ENCODE data around the gene HMGA1. TPM values are rescaled to one million over a fixed set of nuclear protein-coding genes. Genes with fewer than 3 reads are reported as not detected.

Gene HMGA1, protein sequence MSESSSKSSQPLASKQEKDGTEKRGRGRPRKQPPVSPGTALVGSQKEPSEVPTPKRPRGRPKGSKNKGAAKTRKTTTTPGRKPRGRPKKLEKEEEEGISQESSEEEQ
- total RNA-seq (2022; extraction: Qiagen RNA extraction), result 388 to 628 TPM (median 525 TPM) in 5 replicates

DNA sequence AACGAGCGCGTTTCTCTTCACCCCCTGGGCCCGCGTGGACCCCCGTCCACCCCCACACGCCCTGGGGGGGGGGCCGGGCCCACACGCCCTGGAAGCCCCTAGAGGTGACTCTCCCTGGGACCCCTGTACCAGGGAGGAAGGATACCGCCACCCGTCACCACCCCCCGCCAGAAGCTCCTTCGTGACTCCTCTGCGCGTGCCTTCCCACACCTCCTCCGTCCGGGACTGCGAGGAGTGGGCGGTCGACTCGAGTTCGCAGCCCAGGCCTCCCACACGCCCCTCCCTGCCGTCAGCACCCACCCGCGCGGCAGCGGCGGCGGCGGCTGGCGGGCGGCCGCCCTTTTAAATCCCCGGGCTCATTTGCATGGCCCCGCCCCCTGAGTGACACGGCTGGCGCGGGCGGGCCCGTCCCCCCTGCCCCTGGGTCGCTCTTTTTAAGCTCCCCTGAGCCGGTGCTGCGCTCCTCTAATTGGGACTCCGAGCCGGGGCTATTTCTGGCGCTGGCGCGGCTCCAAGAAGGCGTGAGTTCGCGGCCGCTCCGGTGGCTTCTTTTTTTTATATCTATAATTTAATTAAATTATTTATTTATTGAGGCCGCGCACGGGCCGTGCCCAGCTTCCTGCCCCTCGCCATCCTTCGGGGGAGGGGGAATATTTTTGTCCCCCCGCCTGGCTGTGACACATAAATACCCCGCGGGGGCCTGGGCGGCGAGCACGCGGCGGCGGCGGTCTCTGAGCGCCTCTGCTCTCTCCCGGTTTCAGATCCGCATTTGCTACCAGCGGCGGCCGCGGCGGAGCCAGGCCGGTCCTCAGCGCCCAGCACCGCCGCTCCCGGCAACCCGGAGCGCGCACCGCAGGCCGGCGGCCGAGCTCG lies at the start of gene HMGA1:
HMGA1 (plus strand) TSS at position 431 of the 873 bp plus-strand sequence. CDS start 3,908 bp downstream, outside the sequence.

DNA sequence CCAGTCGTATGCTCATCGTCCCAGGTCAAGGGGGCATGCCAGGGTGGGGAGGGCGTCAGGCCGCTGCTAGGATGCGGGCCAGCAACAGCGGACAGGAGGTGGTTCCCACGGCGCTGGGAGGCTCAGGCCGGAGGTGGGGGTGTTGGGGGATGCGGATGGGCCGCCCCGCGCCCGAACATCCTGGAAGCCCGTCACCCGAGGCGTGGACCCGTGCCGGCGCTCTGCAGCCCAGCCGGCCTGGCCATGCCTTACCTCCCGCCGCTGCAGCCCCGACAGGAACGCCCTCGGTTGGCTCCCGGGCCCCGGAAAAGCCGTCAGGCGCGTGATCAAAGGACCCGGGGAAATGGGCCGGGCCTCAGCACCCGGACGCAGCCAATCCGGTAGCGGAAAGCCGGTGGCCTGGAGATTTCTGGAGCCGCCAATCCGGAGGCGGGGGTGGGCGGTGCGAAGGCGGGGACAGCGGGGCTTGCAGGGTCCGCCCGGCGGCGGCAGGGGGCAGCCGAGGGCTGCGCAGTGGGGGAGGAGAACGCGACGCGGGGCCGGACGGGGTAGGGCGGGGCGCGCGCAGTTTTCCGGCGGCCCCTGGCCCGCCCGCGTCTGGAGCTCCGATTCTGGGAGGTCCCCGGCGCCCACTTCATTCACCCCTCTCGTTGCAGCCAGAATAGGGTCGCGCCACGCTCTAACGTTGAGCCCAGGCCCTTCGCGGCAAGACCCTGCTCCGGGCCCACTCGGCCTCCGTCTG lies 12.2 kb downstream of the HMGA1 start, which contains the start of gene SMIM29:
SMIM29 (minus strand) TSS at position 280 of the 742 bp plus-strand sequence. CDS start 1,215 bp downstream, outside the sequence.

Other genes with a start within 250 kb of the HMGA1 start
- gene GRM4, start 90.8 kb upstream of the HMGA1 start, total RNA-seq (2022; extraction: Qiagen RNA extraction), result 0.08 to 0.16 TPM (median 0.11 TPM) in 5 replicates
- gene SMIM29, start 12.1 kb downstream of the HMGA1 start, total RNA-seq (2022; extraction: Qiagen RNA extraction), result 16.3 to 21.8 TPM (median 21.1 TPM) in 5 replicates
- gene NUDT3, start 155.8 kb downstream of the HMGA1 start, total RNA-seq (2022; extraction: Qiagen RNA extraction), result 7.1 to 8.6 TPM (median 7.8 TPM) in 5 replicates
- gene RPS10, start 189.2 kb downstream of the HMGA1 start, total RNA-seq (2022; extraction: Qiagen RNA extraction), result 1,739 to 2,114 TPM (median 1,842 TPM) in 5 replicates
- gene PACSIN1, start 229.2 kb downstream of the HMGA1 start, total RNA-seq (2022; extraction: Qiagen RNA extraction), result 0.06 to 0.11 TPM (median 0.06 TPM) in 5 replicates

Data from A549 treated with dexamethasone at 1 μM for 4 hours (cell line).